Fibroblast of lung (primary cell): ENCODE results near the gene ANKS1A. TPM values are rescaled to one million over a fixed set of nuclear protein-coding genes. Genes with fewer than 3 reads are reported as not detected.

Experiments used
- DNase-seq, 2 donors: peaks; one replicate each; pipeline versions ENCODE4 v3.0.0 to v3.0.0-alpha.2; 2010; ENCODE audit warnings: low read depth in 2 of 2
- H2AFZ ChIP-seq: 2 replicates; pipeline ENCODE4 v1.5.1; 2012; ENCODE audit warnings: low read length, control low read depth, inconsistent platforms
- H3K27ac ChIP-seq: 2 replicates; pipeline ENCODE4 v1.5.1; 2011; ENCODE audit warnings: low read length, control low read depth; ENCODE audit not compliant: insufficient read depth
- H3K27me3 ChIP-seq: 2 replicates; pipeline ENCODE4 v1.5.1; 2011; ENCODE audit warnings: mild to moderate bottlenecking, low read length; ENCODE audit not compliant: control insufficient read depth, insufficient read depth
- H3K36me3 ChIP-seq: 2 replicates; pipeline ENCODE4 v1.5.1; 2011; ENCODE audit warnings: low read length; ENCODE audit not compliant: control insufficient read depth, insufficient read depth
- H3K4me1 ChIP-seq: 2 replicates; pipeline ENCODE4 v1.5.1; 2011; ENCODE audit warnings: low read length; ENCODE audit not compliant: control insufficient read depth, insufficient read depth; ENCODE audit errors: extremely low read depth
- H3K4me2 ChIP-seq: 2 replicates; pipeline ENCODE4 v1.5.1; 2011; ENCODE audit warnings: low read length, control low read depth; ENCODE audit not compliant: insufficient read depth; ENCODE audit errors: extremely low read depth
- H3K4me3 ChIP-seq, 4 experiments: fragments of 200-600 bp in 1 of 4; sonication (generic) in 1 of 4; replicated peaks in 1 of 4; 2 replicates each; pipeline ENCODE4 v1.5.1; 2011 to 2016; ENCODE audit warnings: low read length in 4 of 4, low read depth in 3 of 4, mild to moderate bottlenecking in 3 of 4, control low read depth in 2 of 4, inconsistent platforms in 1 of 4, mixed read lengths in 1 of 4; ENCODE audit not compliant: insufficient read depth in 1 of 4; ENCODE audit errors: control extremely low read depth in 1 of 4
- H3K79me2 ChIP-seq: 2 replicates; pipeline ENCODE4 v1.5.1; 2012; ENCODE audit warnings: mild to moderate bottlenecking, low read length, inconsistent platforms; ENCODE audit not compliant: control insufficient read depth, insufficient read depth
- H3K9ac ChIP-seq: 2 replicates; pipeline ENCODE4 v1.5.1; 2011; ENCODE audit warnings: mild to moderate bottlenecking, low read length, control low read depth; ENCODE audit not compliant: insufficient read depth
- H3K9me3 ChIP-seq: 2 replicates; pipeline ENCODE4 v1.5.1; 2012; ENCODE audit warnings: low read depth, low read length; ENCODE audit not compliant: control insufficient read depth, insufficient read depth
- H4K20me1 ChIP-seq: 2 replicates; pipeline ENCODE4 v1.5.1; 2011; ENCODE audit warnings: low read length; ENCODE audit not compliant: control insufficient read depth, insufficient read depth; ENCODE audit errors: extremely low read depth
- EZH2 ChIP-seq: IDR thresholded peaks from 2 replicates; pipeline ENCODE4 v1.5.1; 2012; ENCODE audit warnings: low read length, control low read depth, mild to moderate bottlenecking; ENCODE audit errors: missing control alignments
- polyA plus RNA-seq, 2 donors: library from polyadenylated mRNA; depleted of rRNA in 1 of 2; stranded (reverse) in 1 of 2; unstranded in 1 of 2; fragments of >200 nt; gene quantifications; 2 replicates each; pipeline ENCODE4 v1.2.1, GENCODE V29; 2011 to 2012; ENCODE audit warnings: missing spikeins in 1 of 2
- total RNA-seq: library from RNA; depleted of rRNA; stranded (reverse); fragments of >200 nt; gene quantifications from 2 replicates; pipeline ENCODE4 v1.2.1, GENCODE V29; 2014
- TF ChIP-seq, protein P1 (sequence below), 2 donors: IDR thresholded peaks in 1 of 2; conservative IDR thresholded peaks in 1 of 2; 1 replicate in 1 of 2; 2 replicates in 1 of 2; pipeline ENCODE4 v1.5.1; 2011 to 2012; ENCODE audit warnings: low read length in 2 of 2, control low read depth in 1 of 2, inconsistent platforms in 1 of 2, low read depth in 1 of 2, mild to moderate bottlenecking in 1 of 2

ANKS1A gene
- total and polyA plus RNA-seq, 2 donors (not counting 1 experiment from before 2014, with no cell fraction given) = 3.6 to 7.8 TPM

DNA sequence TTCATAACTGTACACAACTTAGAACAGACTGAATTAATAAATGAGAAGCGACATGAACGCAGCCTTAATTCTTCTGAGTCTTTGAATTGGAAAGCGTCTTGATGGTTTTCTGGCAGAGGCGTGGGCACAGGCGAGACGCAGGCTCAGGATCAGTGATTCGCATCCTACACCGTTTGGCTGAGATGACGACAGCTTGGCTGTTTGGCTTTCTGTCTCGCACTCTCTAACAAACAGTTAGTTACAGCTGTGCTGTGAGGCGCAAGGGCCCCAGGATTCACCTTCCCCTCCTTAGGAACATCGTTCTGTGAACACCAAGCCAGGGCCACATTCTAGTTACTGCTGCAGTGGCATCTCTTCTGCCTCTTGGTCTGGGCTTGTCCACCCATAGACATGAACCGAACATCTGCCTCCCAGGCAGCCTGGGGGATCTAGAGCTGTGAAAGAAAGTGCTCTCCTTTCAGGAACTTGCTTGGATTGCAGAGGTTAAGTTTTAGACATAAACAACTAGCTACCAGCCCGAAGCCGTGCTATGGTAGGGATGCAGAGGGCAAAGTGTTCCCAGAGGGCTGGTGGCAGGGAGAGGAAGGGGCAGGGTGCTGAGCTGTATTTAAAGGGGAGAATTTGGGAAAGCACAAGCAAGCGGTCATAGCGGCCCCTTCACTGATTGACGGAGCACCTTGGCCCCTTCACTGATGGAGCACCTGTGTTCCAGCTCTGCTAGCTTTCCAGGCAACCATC, 202.5 kb downstream of the ANKS1A start:
- peak; percentile 6 to 27 for DNase-seq
- TF ChIP-seq EZH2 = no peak
- TF ChIP-seq, protein P1, sequence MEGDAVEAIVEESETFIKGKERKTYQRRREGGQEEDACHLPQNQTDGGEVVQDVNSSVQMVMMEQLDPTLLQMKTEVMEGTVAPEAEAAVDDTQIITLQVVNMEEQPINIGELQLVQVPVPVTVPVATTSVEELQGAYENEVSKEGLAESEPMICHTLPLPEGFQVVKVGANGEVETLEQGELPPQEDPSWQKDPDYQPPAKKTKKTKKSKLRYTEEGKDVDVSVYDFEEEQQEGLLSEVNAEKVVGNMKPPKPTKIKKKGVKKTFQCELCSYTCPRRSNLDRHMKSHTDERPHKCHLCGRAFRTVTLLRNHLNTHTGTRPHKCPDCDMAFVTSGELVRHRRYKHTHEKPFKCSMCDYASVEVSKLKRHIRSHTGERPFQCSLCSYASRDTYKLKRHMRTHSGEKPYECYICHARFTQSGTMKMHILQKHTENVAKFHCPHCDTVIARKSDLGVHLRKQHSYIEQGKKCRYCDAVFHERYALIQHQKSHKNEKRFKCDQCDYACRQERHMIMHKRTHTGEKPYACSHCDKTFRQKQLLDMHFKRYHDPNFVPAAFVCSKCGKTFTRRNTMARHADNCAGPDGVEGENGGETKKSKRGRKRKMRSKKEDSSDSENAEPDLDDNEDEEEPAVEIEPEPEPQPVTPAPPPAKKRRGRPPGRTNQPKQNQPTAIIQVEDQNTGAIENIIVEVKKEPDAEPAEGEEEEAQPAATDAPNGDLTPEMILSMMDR (conservative IDR thresholded peaks at IDR 0.05 in 1 of 2, IDR thresholded peaks at IDR 0.05 in 1 of 2; ENCODE audit: low read depth in 1 of 2, low read length in 2 of 2) = no peak
- Histone ChIP-seq H3K9me3 (no peaks in the 10 kb centered on the region), H3K27me3 (no peaks in the 10 kb centered on the region), H3K4me2 (peak overlapping the region; percentile 44), H3K4me1 (peaks cover 32% of the 10 kb centered on the region), H3K4me3 (no peak overlapping the region), H3K27ac (no peak overlapping the region), H2AFZ (peak overlapping the region; percentile 20), H3K36me3 (peaks cover 4% of the 10 kb centered on the region), H4K20me1 (no peaks in the 10 kb centered on the region), H3K79me2 (no peaks in the 10 kb centered on the region), H3K9ac (no peak overlapping the region)

DNA sequence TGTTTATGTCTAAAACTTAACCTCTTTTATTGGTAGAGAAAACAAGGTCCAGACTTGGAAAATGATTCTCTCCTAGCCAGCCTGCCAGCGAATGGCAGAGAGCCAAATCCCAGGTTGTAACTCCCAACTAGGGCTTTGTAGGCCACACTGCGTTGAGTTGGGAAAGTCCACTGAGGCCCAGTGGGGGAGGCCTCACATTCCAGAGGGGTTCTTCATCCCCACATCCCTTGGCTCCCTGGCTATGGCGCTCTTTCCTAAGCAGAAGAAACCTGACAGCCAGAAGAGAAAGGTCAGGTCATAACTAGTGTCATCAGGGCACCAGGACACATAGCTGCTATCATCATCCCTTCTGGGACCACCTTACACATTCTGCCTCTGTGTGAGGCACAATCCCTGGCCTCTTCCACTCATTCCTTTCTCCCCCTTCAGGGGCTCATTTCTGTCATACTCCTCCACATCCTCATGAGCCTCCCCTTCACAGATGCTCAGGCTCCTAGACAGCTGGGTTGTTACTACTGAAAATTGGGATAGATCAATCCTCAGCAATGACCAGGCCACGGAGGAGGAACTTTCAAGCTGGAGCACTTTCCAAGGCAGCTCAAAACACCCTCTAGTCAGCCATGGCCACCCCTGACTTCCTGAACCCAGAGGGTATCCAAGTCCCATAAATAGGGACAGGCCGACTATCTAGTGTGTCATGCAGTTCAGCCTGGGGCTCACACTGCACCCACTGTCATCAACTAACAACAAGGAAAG, 203.5 kb downstream of the ANKS1A start:
- DNase-seq = peak; percentile 44 to 85
- Histone ChIP-seq H3K4me3 (no peak overlapping the region), H3K27ac (no peak overlapping the region), H3K4me1 (peaks cover 32% of the 10 kb centered on the region), H3K4me2 (peak overlapping the region; percentile 54), H3K36me3 (peaks cover 3% of the 10 kb centered on the region), H3K9me3 (no peaks in the 10 kb centered on the region), H4K20me1 (no peaks in the 10 kb centered on the region), H3K9ac (no peak overlapping the region), H3K79me2 (no peaks in the 10 kb centered on the region), H2AFZ (no peak overlapping the region), H3K27me3 (no peaks in the 10 kb centered on the region)
- TF ChIP-seq, protein P1 (conservative IDR thresholded peaks at IDR 0.05 in 1 of 2, IDR thresholded peaks at IDR 0.05 in 1 of 2; ENCODE audit: low read depth in 1 of 2, low read length in 2 of 2) = no peak
- TF ChIP-seq EZH2 = no peak

DNA sequence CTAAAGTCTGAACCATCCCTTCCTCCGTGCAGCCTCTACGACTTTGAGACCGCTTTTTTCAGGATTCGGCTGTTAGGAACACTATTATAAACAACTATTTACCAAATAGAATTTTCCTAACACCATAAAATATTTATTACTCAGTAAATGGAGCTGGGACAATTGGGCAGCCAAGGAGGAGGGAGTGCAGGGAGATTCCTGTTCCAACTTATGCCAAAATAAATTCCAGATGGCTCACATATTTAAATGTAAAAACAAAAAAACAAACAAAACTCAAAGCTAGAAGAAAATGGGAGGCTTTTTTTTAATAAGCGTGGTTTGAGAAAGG, 204.0 kb downstream of the ANKS1A start:
- DNase-seq = no peak

More for the DNA sequence above, 204.0 kb downstream of the ANKS1A start:
- Histone ChIP-seq H3K9me3 (no peaks in the 10 kb centered on the region), H3K27ac (no peak overlapping the region), H3K4me1 (peaks cover 32% of the 10 kb centered on the region), H4K20me1 (no peaks in the 10 kb centered on the region), H3K9ac (no peak overlapping the region), H3K79me2 (no peaks in the 10 kb centered on the region), H2AFZ (no peak overlapping the region), H3K27me3 (no peaks in the 10 kb centered on the region), H3K4me3 (no peak overlapping the region), H3K4me2 (peak overlapping the region; percentile 54), H3K36me3 (peaks cover 2% of the 10 kb centered on the region)
- TF ChIP-seq, protein P1 (conservative IDR thresholded peaks at IDR 0.05 in 1 of 2, IDR thresholded peaks at IDR 0.05 in 1 of 2; ENCODE audit: low read depth in 1 of 2, low read length in 2 of 2) = no peak
- TF ChIP-seq EZH2 = no peak
